ENCODE data around the gene ASPSCR1.

DNA sequence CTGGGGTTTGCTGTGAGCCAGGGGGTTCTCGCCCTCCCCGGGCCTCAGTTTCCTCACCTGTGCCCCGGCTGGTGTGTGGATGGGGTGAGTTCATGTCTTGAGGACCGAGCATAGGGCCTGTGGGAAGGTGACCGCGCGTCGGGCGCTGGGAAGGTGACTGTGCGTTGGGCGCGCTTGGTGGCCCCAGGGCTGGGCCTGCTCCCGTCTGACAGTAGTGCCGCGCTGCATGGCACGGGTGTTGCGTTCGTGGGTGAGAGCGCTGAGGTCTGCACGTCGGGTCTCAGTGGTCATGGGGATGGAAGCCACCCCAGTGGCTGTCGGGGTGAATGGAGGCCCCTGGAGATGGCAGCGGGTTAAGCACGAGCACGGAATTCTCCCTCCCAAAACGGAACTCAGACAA is 9.2 kb downstream of the ASPSCR1 start:
- no peak for TF ChIP-seq CTCF (IDR thresholded peaks at IDR 0.05)
- no peak for TF ChIP-seq POLR2AphosphoS5 (IDR thresholded peaks at IDR 0.05)
- TF ChIP-seq EP300 (IDR thresholded peaks at IDR 0.05): no peak
- no peak for TF ChIP-seq POLR2A (IDR thresholded peaks at IDR 0.05)

Measured in stomach (tissue), 4 donors.